IPS DF 6.9 (cell line): ENCODE results near the gene YPEL2.
"Not testable (repeated sequence)": the region's sequence is repeated elsewhere in the genome, so short reads cannot be mapped to it uniquely, and the experiment has no call there.

ENCODE experiments used
- DNase-seq: peaks from one replicate; pipeline ENCODE4 v3.0.0-alpha.2; 2013; ENCODE audit warnings: low read depth, low spot score
- H3K27ac ChIP-seq: one replicate; pipeline ENCODE4 v1.5.1; 2013; ENCODE audit warnings: low read length, control low read depth
- H3K27me3 ChIP-seq: 2 replicates; pipeline ENCODE4 v1.6.1; 2013; ENCODE audit warnings: mild to moderate bottlenecking, low read length; ENCODE audit not compliant: control insufficient read depth, insufficient read depth
- H3K36me3 ChIP-seq: 2 replicates; pipeline ENCODE4 v1.6.1; 2013; ENCODE audit warnings: low read length; ENCODE audit not compliant: control insufficient read depth, insufficient read depth
- H3K4me1 ChIP-seq: 2 replicates; pipeline ENCODE4 v1.6.1; 2013; ENCODE audit warnings: low read length; ENCODE audit not compliant: control insufficient read depth, insufficient read depth
- H3K4me3 ChIP-seq: 2 replicates; pipeline ENCODE4 v1.5.1; 2013; ENCODE audit warnings: mild to moderate bottlenecking, low read length
- H3K9me3 ChIP-seq: 2 replicates; pipeline ENCODE4 v1.6.1; 2013; ENCODE audit warnings: low read length, inconsistent platforms; ENCODE audit not compliant: control insufficient read depth, insufficient read depth
- WGBS: extraction: QIAGEN DNeasy Blood & Tissue Kit; methylation state at CpG from one replicate; pipeline ENCODE4 v1.1.7; 2013; ENCODE audit warnings: mixed read lengths, missing lambda C conversion rate; ENCODE audit not compliant: insufficient read length, insufficient coverage; 5-methylcytosine and 5-hydroxymethylcytosine counted together

Gene YPEL2, protein sequence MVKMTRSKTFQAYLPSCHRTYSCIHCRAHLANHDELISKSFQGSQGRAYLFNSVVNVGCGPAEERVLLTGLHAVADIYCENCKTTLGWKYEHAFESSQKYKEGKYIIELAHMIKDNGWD

DNA sequence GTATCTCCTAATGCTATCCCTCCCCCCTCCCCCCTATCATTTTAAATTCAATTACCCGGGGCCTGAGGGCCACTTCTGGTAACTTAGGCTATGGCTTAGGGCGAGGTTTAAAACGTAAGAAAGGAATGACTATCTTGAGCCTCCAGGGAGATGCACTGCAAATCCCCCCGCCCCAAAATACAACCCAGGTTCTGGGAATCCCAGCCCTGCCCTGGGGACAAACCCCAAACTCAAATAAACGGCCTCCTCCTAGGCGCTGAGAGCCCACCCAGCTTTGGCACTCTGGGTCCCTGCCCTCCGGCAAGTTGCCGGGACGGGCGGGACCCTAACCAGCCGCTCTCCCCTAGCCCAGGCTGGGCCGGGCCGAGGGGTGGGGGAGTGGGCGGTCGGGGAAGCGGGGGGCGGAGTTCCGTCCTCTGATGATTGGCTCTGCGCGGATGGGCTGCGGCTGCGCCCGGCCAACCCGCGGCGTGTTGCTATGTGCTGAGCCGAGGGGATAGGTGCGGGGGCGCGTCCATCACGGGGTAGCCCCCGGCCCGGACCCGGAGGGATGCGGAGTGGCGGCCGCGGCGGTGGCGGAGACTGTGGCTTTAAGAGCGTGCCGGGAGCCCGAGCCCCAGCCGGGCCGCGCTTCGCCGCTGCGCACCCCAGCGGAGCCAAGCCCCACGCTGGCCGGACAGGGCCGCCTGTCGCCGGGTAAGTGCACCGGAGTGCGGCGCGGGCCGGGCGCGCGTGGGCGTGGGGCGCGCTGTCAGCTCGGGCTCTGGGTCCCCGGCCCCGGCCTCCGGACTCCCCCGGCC lies at the start of gene YPEL2:
Gene YPEL2 (plus strand): TSS at position 527 of the 800 bp plus-strand sequence. CDS start 21,755 bp downstream, outside the sequence.
- Histone ChIP-seq H3K4me1 (peaks cover 4% of the 10 kb centered on the region; the same call in 1 of the 2 replicates), H3K4me3 (peak within 1 kb of the TSS; percentile 96), H3K27me3 (peaks cover 2% of the 10 kb centered on the region), H3K9me3 (no peaks in the 10 kb centered on the region), H3K27ac (no peak within 1 kb of the TSS), H3K36me3 (no peaks in the 10 kb centered on the region)
- no CpG with 5 or more reads among the region's 71 CpGs for WGBS
- peak; percentile 79 for DNase-seq

DNA sequence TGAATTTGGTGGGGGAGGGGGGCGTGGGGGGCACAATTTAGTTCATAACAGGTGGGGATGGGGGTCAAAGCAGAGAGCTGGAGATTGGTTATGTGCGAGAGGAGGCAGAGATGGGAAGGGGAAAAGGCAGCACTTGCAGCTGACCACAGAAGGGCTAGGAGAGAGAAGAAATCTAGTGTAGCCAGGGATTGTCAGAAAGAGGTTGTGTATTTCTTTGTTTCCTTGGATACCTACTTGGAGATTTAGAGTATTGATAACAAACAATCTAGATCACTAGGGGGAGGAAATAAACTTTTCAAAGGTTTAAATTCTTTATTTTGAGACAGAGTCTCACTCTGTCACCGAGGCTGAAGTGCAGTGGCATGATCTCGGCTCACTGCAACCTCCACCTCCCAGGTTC lies 47.1 kb upstream of the YPEL2 start:
- no peaks in the 10 kb centered on the region for H3K9me3 ChIP-seq
- WGBS: no CpG with 5 or more reads among the region's 4 CpGs
- H3K4me1 ChIP-seq: no peaks in the 10 kb centered on the region
- H3K27ac ChIP-seq: no peak overlapping the region
- no peaks in the 10 kb centered on the region for H3K27me3 ChIP-seq
- H3K36me3 ChIP-seq: no peaks in the 10 kb centered on the region
- H3K4me3 ChIP-seq: no peak overlapping the region
- DNase-seq: no peak

DNA sequence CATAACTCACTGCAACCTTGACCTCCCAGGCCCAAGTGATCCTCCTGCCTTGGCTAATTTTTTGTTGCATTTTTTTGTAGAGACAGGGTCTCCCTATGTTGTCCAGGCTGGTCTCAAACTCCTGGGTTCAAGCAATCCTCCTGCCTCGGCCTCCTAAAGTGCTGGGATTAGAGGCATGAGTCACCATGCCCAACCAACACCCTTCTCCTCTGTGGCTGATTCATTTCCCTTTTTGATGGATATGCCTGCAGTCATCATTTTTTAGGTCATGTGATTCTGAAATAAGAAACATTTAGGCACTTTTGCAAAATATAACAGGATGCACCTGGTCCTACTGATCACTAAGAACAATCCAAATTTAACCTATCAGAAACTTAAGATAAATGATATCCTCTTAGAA lies 44.0 kb upstream of the YPEL2 start:
- H3K36me3 ChIP-seq: no peaks in the 10 kb centered on the region
- no peak overlapping the region for H3K4me3 ChIP-seq
- no peak for DNase-seq
- H3K9me3 ChIP-seq: no peaks in the 10 kb centered on the region
- no peak overlapping the region for H3K27ac ChIP-seq
- no peaks in the 10 kb centered on the region; the same call in 1 of the 2 replicates for H3K4me1 ChIP-seq
- no peaks in the 10 kb centered on the region for H3K27me3 ChIP-seq
- WGBS: no CpG with 5 or more reads among the region's 1 CpG

DNA sequence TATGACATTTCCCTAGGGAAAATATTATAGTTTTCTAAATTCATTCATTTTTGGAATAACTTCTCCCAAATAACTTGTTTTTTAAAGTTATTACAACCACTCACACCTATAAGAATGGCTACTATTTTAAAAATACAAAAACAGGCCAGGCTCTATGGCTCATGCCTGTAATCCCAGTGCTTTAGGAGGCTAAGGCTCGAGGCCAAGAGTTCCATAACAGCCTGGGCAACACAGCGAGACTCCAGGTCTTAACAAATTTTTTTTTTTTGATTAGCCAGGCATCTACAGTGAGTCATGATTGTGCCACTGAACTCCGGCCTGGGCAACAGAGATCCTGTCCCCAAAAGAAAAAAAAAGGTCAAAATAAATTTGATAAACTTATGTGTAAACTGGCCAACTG lies 43.6 kb upstream of the YPEL2 start:
- Histone ChIP-seq H3K4me1 (no peaks in the 10 kb centered on the region; the same call in 1 of the 2 replicates), H3K27me3 (no peaks in the 10 kb centered on the region), H3K27ac (no peak overlapping the region), H3K36me3 (no peaks in the 10 kb centered on the region), H3K9me3 (no peaks in the 10 kb centered on the region), H3K4me3 (no peak overlapping the region)
- WGBS: no CpG with 5 or more reads among the region's 3 CpGs
- no peak for DNase-seq

DNA sequence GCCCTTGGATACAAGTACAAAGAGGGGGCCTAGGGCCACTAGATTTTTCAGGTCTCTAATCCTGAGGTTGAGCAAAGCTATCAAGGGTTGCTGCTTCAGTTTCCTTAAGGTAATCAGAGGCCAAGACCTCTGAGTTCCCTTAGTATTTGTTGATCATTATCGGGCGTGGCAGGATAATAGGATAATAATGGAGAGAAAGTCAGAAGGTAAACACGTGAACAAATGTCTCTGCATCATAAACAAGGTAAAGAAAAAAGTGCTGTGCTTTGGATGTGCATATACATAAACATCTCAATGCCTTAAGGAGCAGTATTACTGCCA lies 41.5 kb upstream of the YPEL2 start:
- Histone ChIP-seq H3K27ac (no peak overlapping the region), H3K36me3 (no peaks in the 10 kb centered on the region), H3K4me1 (no peaks in the 10 kb centered on the region; the same call in 1 of the 2 replicates), H3K27me3 (no peaks in the 10 kb centered on the region), H3K4me3 (no peak overlapping the region), H3K9me3 (no peaks in the 10 kb centered on the region)
- no CpG with 5 or more reads among the region's 3 CpGs for WGBS
- no peak for DNase-seq

DNA sequence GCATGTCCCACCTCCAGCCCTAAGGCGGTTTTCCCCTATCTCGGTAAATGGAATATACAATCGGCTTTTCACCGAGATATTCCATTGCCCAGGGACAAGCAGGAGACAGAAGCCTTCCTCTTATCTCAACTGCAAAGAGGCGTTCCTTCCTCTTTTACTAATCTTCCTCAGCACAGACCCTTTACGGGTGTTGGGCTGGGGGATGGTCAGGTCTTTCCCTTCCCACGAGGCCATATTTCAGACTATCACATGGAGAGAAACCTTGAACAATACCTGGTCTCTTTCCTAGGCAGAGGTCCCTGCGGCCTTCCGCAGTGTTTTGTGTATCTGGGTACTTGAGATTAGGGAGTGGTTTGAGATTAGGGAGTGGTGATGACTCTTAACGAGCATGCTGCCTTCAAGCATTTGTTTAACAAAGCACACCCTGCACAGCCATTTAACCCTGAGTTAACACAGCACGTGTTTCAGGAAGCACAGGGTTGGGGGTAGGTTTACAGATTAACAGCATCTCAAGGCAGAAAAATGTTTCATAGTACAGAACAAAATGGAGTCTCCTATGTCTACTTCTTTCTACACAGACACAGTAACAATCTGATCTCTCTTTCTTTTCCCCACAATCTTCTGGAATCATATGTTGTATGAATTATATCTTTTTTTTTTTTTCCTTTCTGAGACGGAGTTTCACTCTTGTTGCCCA lies 41.0 kb upstream of the YPEL2 start:
- not testable (repeated sequence) for H3K36me3 ChIP-seq, H3K4me1 ChIP-seq, H3K27me3 ChIP-seq, H3K9me3 ChIP-seq, H3K4me3 ChIP-seq, H3K27ac ChIP-seq
- no CpG with 5 or more reads among the region's 12 CpGs for WGBS
- peak; percentile 20 for DNase-seq

DNA sequence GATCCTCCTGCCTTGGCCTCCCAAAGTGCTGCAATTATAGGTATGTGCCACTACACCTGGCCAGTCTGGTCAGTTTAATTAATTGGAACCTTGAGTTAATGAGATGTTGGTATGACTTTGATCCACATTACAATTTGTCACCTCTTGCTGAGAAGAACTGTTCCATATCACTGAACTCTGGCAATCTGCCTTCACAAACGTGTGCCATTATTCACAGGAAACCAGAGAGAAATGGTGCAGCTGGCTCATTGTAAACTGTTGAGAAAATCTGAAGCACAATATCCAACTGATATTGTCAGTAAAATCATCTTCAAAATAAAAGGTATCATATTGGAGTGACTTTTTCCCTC lies 39.3 kb upstream of the YPEL2 start:
- WGBS: no CpG with 5 or more reads among the region's 1 CpG
- Histone ChIP-seq H3K27ac (no peak overlapping the region), H3K4me3 (no peak overlapping the region), H3K36me3 (no peaks in the 10 kb centered on the region), H3K27me3 (no peaks in the 10 kb centered on the region), H3K9me3 (no peaks in the 10 kb centered on the region), H3K4me1 (no peaks in the 10 kb centered on the region; the same call in 1 of the 2 replicates)
- DNase-seq: no peak

DNA sequence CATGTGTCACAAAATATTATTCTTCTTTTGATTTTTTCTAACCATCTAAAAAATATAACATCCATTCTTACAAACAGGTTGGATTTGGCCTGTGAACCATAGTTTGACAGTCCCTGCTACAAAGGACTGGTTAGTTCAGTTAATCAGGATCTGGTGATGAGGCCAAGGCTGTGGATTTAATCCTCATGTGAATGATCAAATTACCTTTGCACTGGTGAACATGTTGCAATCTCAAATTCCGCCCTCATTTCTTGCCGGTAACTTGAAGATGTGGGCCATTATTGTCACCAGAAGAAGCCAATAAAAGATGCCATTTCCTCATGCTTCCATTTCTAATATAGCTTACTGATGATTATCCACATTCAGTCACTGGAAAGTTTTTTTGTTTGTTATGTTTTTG lies 35.3 kb upstream of the YPEL2 start:
- Histone ChIP-seq H3K27me3 (no peaks in the 10 kb centered on the region), H3K9me3 (no peaks in the 10 kb centered on the region), H3K4me3 (no peak overlapping the region), H3K27ac (no peak overlapping the region), H3K4me1 (no peaks in the 10 kb centered on the region), H3K36me3 (no peaks in the 10 kb centered on the region)
- DNase-seq: no peak
- WGBS: no CpG with 5 or more reads among the region's 2 CpGs

DNA sequence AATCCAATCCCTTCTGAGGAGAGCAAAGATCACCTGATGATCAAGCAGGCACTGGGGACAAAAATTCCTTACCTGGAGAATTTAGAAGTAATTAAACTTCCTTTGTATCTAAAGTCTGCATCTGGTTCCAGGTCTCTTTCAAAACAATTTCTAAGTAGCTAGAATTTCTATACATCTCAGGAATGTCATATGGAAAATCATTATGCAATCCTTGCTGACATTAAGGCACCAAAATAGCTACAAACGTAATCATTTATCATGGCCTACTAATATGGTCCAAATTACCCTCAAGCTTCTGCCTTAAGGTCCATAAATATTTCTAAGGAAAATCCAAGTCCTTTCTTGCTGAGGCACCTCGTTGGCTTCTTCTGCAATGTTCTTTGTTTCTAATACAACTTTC lies 32.9 kb upstream of the YPEL2 start:
- Histone ChIP-seq H3K9me3 (no peaks in the 10 kb centered on the region), H3K36me3 (no peaks in the 10 kb centered on the region), H3K4me3 (no peak overlapping the region), H3K27ac (no peak overlapping the region), H3K27me3 (no peaks in the 10 kb centered on the region), H3K4me1 (no peaks in the 10 kb centered on the region)
- WGBS: no CpG with 5 or more reads among the region's 2 CpGs
- no peak for DNase-seq

DNA sequence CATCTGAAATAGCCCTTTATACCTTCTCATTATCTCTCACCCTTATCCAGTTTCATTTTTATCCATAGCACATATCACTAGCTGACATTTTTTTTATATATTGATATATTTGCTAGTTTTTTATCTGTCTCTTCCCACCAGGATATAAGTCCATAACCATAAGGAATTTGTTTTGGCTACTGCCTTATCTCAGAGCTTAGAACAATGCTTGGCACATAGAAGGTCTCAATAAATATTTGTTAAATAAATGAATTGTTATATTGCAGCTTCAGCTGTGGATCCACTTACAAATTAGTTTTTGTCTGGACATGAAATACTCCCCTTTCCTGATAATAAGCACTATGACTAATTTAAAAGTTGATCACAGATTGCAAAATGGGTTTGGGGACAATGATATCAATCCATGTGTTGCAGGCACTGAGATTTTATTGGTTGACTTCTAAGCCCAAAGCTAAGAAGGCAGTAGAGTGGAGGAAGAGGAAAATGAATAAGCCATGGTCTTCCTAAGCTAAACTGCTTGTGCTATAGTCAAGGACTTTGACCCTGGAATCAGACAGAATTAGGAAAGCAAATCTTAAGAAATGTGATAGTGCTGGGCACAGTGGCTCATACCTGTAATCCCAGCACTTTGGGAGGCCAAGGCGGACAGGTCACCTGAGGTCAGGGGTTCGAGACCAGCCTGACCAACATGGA lies 31.9 kb upstream of the YPEL2 start:
- DNase-seq: no peak
- Histone ChIP-seq H3K9me3 (no peaks in the 10 kb centered on the region), H3K27me3 (no peaks in the 10 kb centered on the region), H3K36me3 (no peaks in the 10 kb centered on the region), H3K4me1 (no peaks in the 10 kb centered on the region), H3K27ac (no peak overlapping the region), H3K4me3 (no peak overlapping the region)
- WGBS: no CpG with 5 or more reads among the region's 2 CpGs
